A375 (cell line): ENCODE results near the gene ARHGAP28. TPM values are rescaled to one million over a fixed set of nuclear protein-coding genes. Genes with fewer than 3 reads are reported as not detected.

Experiments used
- small RNA-seq: library from RNA; depleted of rRNA; stranded (forward); fragments of <200 nt; gene quantifications from one replicate; pipeline ENCODE3, GENCODE V24; 2014
- total RNA-seq: library from RNA; depleted of rRNA; stranded (reverse); fragments of >200 nt; shearing (Covaris generic); gene quantifications from 2 replicates; pipeline ENCODE4 v1.2.3, GENCODE V29; 2014; rRNA removed

ARHGAP28 gene
- 0.93 and 2.9 TPM in 2 replicates for total RNA-seq

GRCh38 chr18:6729247-6730091 lies at the start of gene ARHGAP28:
ARHGAP28 (plus strand) TSS chr18:6729716; CDS start chr18:6729822, 106 bp downstream.

Small RNA genes lying within 50 kb of the gene (small RNA-seq; reads per million reads assigned to genes)
- gene RNU6-916P: not detected
